Kidney capillary endothelial cell (primary cell): Measurements from ENCODE around the gene ONECUT1.

ENCODE experiments used
- DNase-seq: peaks from one replicate; pipeline ENCODE4 v3.0.0-alpha.2; 2018; ENCODE audit warnings: low spot score

The ONECUT1 gene

DNA sequence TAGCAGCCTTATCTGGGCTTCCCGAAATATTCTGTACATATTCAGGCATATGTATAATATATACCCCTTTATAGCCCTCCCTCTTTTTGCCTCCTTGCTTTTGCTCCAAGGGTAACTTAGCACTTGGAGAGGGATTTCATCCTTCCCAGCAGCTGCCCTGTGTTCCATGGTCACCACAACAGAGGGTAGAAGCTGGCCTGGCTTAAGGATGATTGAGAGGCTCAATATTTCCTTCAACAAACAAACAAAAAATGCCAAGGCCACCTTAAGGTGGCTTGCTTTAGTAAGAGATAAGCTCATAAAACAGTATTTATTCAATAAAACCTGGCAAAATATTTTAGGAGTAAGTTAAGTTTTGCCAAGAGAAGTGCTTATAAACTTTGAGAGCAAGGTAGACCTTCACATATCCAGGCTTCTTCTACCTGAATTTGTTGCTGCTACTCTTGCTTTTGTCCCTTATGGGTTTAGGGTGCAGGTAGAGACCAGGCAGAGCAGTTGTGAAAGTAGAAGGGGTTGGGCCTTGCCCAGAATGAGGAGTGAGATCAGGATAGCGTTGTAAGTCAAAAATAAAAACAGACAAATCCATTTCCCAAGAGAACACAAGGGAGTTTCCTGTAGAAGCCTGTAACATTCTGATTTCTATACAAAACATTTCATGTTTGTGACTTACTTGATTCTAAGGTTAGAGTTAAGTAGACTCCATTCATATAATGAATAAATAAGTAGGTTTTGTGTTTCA lies 58.2 kb downstream of the ONECUT1 start:
- no peak for DNase-seq

DNA sequence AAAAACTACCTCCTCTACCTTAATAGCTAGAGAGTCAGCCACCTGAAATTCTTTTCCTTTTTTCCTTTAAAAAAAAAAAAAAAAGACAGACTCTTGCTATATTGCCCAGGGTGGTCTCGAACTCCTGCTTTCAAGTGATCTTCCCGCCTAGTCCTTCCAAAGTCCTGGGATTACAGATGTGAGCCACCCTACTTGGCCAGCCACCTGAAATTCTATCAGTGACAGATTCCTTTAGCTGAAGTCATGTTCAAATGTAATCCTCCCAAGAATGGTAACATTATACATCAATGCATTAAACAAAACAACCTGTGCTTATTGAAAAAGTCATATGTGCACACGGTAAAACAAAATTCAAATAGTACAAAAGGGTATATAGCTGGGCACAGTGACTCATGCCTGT lies 59.1 kb downstream of the ONECUT1 start:
- no peak for DNase-seq

DNA sequence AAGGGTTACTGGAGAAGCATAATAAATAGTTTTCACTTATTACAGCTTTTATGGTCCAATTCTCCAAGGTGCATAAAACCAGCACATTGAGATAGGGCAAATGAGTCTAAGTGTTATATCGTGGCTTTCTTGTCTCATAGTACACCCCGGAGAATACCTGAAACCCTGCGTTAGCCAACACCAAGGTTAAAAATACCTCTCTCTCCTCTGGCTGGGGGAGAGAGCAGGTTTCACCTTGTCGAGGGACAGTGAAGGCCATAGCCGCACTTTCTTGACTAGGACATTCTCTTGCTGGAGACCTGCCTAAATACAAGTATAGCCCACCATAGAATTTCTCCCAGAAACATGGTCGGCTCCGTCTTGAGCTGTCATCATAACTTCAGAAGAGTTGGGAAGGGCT lies 59.5 kb downstream of the ONECUT1 start:
- DNase-seq = no peak

DNA sequence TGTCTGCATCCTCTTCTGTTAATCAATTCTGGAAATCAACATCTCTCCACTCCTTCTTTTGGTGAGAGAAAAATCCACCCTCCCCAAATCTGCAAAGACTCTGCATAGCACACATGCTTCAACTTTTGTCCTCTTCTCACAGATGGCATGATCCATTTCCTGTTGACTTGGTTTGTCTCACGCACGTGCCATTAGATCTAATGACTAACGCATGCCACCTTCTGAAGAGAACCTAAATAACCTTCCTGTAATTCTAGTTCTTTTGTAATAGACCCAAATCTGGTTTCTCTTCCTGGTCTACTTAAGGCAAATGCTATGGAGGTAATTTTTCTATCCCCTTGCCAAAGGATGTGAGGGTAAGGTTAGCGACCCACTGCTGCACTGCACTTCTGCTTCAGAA lies 60.0 kb downstream of the ONECUT1 start:
- DNase-seq = peak; percentile 91

DNA sequence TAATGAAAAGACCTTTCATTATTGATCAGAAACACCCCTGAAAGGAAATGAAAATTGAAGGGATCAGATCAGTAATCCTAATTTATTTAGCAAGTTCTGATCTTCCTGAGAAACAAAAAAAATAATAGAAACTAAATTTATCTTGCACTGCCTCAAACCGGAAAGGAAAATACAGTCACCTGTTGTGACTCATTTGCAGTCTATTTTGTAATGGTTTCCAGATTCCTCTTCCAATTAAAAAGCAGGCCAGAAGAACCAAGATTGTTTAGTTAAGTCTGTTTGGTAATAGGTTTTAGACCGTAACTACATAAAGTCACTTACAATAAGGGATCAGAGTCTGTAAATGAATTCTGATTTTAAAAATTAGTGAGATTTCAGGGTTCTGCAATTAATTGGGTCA lies 61.2 kb downstream of the ONECUT1 start:
- DNase-seq = peak; percentile 79

DNA sequence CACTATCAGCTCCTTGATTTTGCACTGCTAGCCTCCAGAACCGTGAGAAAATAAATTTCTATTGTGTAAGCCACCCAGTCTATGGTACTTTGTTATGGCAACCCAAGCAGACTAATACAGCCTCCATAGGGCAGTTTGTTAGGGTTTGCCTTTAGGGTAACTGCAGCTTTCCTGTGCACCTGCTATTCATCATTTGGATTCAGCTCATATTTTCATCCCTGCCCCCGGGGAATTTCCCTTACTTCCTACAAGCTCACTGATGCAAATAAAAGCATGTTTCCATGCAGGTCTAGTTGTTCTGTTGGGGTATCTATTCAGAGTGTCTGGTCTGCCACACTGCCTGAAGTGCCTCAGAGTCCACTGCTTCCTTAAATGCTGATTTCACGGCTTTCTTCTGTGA lies 62.3 kb downstream of the ONECUT1 start:
- no peak for DNase-seq

DNA sequence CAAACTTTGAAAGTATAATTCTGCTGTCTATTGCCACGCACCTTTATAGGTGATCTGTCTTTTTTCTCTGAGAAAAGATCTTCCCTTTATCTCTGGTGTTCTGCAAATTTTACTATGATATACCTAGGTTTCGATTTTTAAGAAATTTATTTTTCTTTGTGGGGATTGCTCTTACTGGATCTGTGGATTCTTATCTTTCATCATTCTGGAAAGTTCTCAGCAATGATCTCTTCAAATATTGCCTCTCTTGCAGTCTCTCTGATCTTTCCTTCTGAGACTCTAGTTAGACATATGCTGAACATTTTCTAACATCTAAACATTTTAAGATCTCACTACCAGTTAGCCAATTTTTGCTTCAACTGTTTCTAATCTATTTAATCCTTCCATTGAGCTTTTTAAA lies 63.9 kb downstream of the ONECUT1 start:
- no peak for DNase-seq

DNA sequence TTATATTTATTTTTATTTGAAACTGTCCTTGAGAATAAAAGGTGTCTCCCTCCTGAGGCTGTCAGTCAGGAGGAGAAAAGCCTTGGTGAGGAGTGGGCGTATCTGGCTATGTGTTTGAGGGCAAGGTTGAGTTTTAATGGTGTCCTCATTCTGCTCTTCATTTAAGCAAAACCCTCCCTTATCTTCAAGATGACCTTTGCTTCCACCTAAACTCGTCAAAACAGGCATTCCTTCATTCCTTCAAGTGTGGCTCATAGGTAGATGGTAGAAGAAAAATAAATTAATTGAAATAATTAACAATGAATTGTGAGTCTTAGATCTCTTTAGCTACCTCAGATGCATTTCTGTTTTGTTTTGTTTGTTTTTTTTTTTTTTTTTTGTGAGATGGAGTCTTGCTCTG lies 71.6 kb downstream of the ONECUT1 start:
- DNase-seq = no peak

DNA sequence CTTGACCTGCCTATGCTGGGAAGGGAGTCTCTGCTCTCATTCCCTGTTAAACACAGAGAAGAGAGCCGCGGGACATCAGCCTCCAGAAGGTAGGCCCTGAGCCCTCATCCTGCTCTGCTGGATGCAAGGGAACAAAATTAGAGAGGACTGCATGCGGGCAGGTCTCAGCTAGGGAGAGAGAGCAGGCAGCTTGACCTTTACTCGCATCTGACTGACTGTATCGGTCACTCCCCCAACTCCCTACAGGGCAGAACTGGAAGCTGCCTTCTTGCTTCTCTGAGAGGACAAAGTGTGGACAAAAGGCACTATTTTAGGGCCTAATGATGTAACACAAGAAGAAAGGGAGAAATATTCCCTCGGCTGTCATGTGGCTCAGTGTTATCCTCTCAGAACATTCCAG lies 72.2 kb downstream of the ONECUT1 start:
- DNase-seq = no peak

DNA sequence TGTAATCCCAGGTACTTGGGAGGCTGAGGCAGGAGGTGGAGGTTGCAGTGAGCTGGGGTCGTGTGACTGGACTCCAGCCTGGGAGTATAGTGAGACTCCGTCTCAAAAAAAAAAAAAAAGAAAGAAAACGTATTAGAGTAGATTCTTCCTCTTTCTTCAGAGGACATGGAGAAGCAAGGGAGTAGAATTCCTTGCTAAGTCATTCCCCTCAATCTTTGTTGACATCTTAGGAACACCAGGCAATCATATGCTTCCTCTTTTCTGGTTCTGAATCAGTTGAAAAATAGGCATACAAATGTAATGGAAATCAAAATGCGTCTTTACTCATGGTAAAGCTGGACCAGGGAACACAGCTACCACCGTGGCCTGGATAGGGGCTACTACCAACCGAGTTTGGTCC lies 72.7 kb downstream of the ONECUT1 start:
- DNase-seq = no peak

DNA sequence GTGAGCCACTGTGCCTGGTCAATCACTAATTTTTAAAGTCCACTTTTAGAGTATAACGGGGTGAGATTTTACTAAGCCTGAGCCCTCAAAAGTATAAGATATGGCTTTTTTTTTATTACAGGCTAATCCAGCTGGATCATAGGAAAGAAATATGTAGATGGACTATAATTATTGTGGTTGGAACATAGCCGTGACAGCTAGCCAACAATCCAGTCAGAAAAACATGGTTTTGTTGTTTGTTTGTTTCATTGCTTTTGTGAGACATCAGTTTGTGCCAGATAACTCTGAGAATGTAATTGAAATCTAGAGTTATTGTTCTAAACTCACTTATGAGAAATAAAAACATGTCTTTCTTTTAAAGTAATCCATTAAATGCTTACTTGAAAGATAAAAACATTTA lies 73.6 kb downstream of the ONECUT1 start:
- no peak for DNase-seq

DNA sequence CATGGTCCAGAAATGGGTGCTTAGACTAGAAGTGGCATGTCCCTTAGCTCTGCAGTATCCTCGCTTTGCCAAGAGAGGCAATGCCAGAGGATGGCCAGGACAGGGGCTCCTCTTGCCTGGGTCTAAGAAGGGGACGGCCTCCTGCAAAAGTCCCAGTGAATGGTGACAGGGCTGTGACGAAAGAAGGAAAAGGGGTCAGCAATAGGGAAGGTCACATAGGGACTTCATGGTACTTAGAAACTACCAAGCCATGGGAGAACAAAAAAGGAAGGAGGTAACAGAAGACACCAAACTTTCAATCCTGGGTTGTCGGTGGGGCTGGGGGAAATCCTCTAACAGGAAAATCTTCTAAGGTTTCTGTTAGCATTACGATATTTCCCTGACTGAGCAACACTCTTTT lies 74.7 kb downstream of the ONECUT1 start:
- DNase-seq = no peak

DNA sequence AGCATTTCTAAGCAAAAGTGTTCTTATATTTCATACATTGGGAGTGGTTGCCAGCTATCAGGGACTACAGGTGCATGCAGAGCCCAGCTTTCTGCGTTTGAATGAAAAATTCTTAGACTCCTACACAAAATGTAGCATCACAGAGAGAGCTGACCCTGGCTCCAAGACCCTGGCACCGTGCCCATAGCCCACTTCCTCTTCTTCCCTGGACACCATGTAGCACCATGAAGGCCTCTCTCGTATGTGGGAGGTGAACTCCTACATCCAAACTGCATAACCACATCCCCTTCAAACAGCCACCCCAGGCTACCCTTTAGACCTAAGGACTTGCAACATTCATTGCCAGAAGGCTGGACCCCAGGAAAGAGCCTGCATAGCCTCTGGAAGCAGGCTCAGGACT lies 75.2 kb downstream of the ONECUT1 start:
- no peak for DNase-seq

DNA sequence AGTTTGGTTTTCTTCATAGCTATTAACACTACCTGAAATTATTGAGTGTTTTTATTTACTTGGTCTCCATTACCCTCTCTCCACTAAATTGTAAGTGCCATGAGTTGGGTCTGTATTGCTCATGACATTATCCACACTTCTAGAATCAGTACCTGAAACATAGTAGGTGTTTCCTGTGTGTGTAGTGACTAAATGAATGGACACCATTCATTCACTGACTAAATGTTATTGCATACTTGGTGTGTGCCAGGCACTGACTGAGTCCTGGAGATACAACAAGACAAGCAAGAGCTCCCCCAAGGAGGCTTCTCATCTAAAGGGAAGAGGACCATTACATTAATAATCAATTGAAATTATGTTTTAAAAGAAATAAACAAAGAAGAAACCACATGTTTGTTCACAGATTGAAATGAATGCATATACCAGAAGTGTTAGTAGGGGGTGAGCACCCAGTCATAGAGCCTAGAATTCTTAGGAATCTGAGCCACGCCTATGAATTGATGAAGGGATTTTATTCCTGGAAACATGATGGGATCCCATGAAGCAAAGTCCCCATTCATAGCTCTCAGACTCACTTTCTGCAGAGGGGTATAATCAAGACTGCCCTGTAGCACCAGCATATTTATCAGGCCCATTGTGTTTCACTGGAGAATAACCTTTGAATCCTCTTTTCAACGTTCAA lies 79.3 kb downstream of the ONECUT1 start:
- DNase-seq = no peak

DNA sequence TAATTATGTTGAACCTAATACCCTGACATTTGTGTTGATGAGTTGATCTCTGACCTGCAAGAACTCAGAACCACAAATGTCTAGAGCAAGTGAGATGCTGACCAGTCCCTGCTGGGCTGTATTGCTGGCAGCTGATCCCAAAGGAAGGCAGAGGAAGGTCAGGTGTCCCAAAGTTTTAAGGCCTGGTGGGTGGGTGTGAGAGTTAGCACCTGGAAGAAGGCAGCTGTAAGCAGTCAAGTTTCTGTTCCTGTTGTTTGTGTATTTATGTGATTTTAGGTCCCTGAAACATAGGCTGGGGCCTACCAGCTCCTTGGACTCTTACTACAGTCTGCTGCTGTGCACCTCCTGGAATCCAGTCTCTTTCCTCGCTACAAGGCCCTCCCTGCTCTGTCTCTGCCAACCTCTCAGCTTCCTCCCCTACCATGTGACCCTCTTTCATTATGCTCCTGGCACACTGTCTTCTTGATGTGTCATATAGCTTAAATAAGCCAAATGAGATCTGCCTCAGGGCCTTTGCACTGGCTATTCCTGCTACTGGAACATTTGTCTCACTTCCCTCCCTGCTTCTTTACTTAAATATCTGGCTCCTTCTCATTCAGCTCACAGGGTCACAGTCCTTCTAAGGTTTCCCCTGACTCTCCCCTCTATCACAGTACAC lies 80.0 kb downstream of the ONECUT1 start:
- no peak for DNase-seq

DNA sequence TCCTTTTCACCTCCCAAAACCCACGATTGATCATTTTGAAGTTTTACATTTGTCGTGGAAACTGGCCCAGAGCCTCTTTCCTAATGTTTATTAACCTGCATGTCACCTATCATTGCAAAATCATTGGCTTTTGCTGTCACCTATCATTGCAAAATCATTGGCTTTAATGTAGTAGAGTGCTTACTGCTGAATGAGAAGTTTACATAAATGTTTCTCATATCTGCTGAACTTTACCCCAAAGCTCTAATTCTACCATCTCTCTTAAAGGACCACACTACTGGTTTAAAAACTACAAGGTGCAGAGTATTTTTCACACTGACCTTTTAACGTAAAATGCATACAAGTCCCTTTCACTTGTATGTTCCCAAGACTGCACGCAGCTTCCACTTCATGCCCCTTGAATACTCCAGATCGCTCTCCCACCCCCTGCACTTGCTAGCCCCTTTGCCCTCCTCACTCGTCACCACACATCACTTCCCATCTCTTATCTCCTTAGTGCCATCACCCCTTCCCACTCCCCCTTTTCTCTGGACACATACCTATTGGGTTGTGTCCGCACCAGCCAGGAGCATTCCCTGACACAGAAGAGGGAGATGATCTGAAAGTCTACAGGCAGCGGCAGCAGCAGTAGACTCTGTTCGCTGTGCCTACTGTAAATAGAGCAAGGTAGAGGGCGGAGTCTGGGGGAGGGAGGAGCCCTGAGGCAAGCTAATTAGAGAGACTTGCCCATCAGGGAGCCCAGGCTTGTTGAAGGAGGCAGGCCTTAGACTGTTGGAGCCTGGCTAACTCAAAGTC lies 80.8 kb downstream of the ONECUT1 start:
- no peak for DNase-seq
